GM06990 (cell line): Measurements from ENCODE around the gene DNAJC6.
"Not testable (repeated sequence)": the region's sequence is repeated elsewhere in the genome, so short reads cannot be mapped to it uniquely, and the experiment has no call there.

Source experiments
- DNase-seq: peaks from one replicate; pipeline ENCODE4 v3.0.0-alpha.2; 2011; ENCODE audit not compliant: insufficient read length; ENCODE audit errors: extremely low read depth
- H3K27me3 ChIP-seq: replicated peaks from 2 replicates; pipeline ENCODE4 v1.6.0; 2011; ENCODE audit warnings: low read length; ENCODE audit not compliant: control insufficient read depth, insufficient read depth
- H3K36me3 ChIP-seq: 2 replicates; pipeline ENCODE4 v1.5.1; 2011; ENCODE audit warnings: low read length; ENCODE audit not compliant: control insufficient read depth, insufficient read depth
- H3K4me3 ChIP-seq: replicated peaks from 2 replicates; pipeline ENCODE4 v1.5.1; 2011; ENCODE audit warnings: low read depth, mild to moderate bottlenecking, control low read depth, low read length
- CTCF ChIP-seq: IDR thresholded peaks from 2 replicates; pipeline ENCODE4 v1.5.1; 2011; ENCODE audit warnings: low read length, control low read depth, mild to moderate bottlenecking, inconsistent platforms; ENCODE audit not compliant: insufficient read depth, poor library complexity, severe bottlenecking

Gene DNAJC6

GRCh38 chr1:65284229-65284628, 25.1 kb upstream of the DNAJC6 start:
- TF ChIP-seq CTCF, result no peak
- H3K4me3 ChIP-seq, result no peak overlapping the region
- no peak for DNase-seq
- no peaks in the 10 kb centered on the region for H3K27me3 ChIP-seq
- no peaks in the 10 kb centered on the region for H3K36me3 ChIP-seq

- peak; percentile 19 for DNase-seq
- Histone ChIP-seq H3K27me3 (no peaks in the 10 kb centered on the region), H3K4me3 (no peak overlapping the region), H3K36me3 (no peaks in the 10 kb centered on the region)
- TF ChIP-seq CTCF, result no peak
Measured at GRCh38 chr1:65289449-65289848, 19.9 kb upstream of the DNAJC6 start.

GRCh38 chr1:65291818-65292217, 17.5 kb upstream of the DNAJC6 start:
- not testable (repeated sequence) for H3K36me3 ChIP-seq, DNase-seq, H3K4me3 ChIP-seq, H3K27me3 ChIP-seq

GRCh38 chr1:65292861-65293593, 16.3 kb upstream of the DNAJC6 start:
- TF ChIP-seq CTCF, result no peak
- no peak for DNase-seq
- no peaks in the 10 kb centered on the region for H3K36me3 ChIP-seq
- no peak overlapping the region for H3K4me3 ChIP-seq
- no peaks in the 10 kb centered on the region for H3K27me3 ChIP-seq

GRCh38 chr1:65297706-65298105, 11.6 kb upstream of the DNAJC6 start:
- H3K27me3 ChIP-seq, result no peaks in the 10 kb centered on the region
- DNase-seq, result no peak
- TF ChIP-seq CTCF, result no peak
- no peak overlapping the region for H3K4me3 ChIP-seq
- no peaks in the 10 kb centered on the region for H3K36me3 ChIP-seq

- no peaks in the 10 kb centered on the region for H3K27me3 ChIP-seq
- no peaks in the 10 kb centered on the region for H3K36me3 ChIP-seq
- TF ChIP-seq CTCF, result no peak
- DNase-seq, result no peak
- H3K4me3 ChIP-seq, result no peak overlapping the region
Measured at GRCh38 chr1:65299328-65299727, 10.0 kb upstream of the DNAJC6 start.
